Ovary (tissue), 9 donors: ENCODE measurements around the gene TERT. TPM values are rescaled to one million over a fixed set of nuclear protein-coding genes. Genes with fewer than 3 reads are reported as not detected.

Source experiments
- DNase-seq, 5 donors: peaks; one replicate each; pipeline ENCODE4 v3.0.0-alpha.2; 2019 to 2020
- H3K27ac ChIP-seq, 2 donors: fragments of 200-600 bp; one replicate each; pipeline versions ENCODE4 v1.5.1 to v1.8.0; 2019 to 2022
- H3K27me3 ChIP-seq: fragments of 200-600 bp; one replicate; pipeline ENCODE4 v1.8.0; 2022
- H3K36me3 ChIP-seq: fragments of 200-600 bp; sonication (generic); one replicate; pipeline ENCODE4 v1.5.1; 2019
- H3K4me1 ChIP-seq: one replicate; pipeline ENCODE4 v1.8.1; 2013; ENCODE audit warnings: mild to moderate bottlenecking, moderate library complexity; ENCODE audit not compliant: insufficient read depth
- H3K4me3 ChIP-seq: fragments of 200-600 bp; sonication (generic); one replicate; pipeline ENCODE4 v1.5.1; 2017
- H3K9me3 ChIP-seq, 2 donors: fragments of 200-600 bp in 1 of 2; sonication (generic) in 1 of 2; one replicate each; pipeline versions ENCODE4 v1.5.1 to v1.8.1; 2013 to 2019; ENCODE audit warnings: mild to moderate bottlenecking in 1 of 2, moderate library complexity in 1 of 2
- EP300 ChIP-seq: sonication (generic); formaldehyde crosslinking; IDR thresholded peaks from one replicate; pipeline ENCODE4 v1.6.1; 2017; ENCODE audit warnings: antibody characterized with exemption
- POLR2A ChIP-seq: fragments of 450-650 bp; IDR thresholded peaks from one replicate; pipeline ENCODE4 v1.6.1; 2017; ENCODE audit warnings: antibody characterized with exemption, mild to moderate bottlenecking, moderate library complexity
- WGBS, 3 donors: extraction: QIAGEN DNeasy Blood & Tissue Kit in 1 of 3; methylation state at CpG; one replicate each; pipeline versions ENCODE4 v1.1.5 to v1.1.7; 2013 to 2017; 5-methylcytosine and 5-hydroxymethylcytosine counted together
- intact Hi-C, 4 donors: fragments of 100-400 bp; cut with DNase I; formaldehyde crosslinking; loops; one replicate each; pipeline versions ENCODE4 v1.11.0 to v1.15.1; 2022 to 2023
- polyA plus RNA-seq, 2 donors: library from polyadenylated mRNA; stranded (reverse); fragments of 200-250 nt in 1 of 2; fragments of 350-450 nt in 1 of 2; fragmentation: Illumina TruSeq in 1 of 2; extraction: RNeasy Lipid Tissue Mini Kit (QIAGEN cat#74804) in 1 of 2; gene quantifications; one replicate each; pipeline ENCODE4 v1.2.3, GENCODE V29; 2013 to 2014
- total RNA-seq, 7 donors: library from RNA; depleted of rRNA in 2 of 7; stranded (reverse); fragments of >200 nt in 2 of 7; fragmentation: NEBNext Ultra II Directional in 3 of 7; extraction: Animal tissue kit (Norgen Biotek cat#: 25700) in 3 of 7; gene quantifications; one replicate each; pipeline versions ENCODE4 v1.1.0 to v1.2.4, GENCODE V29; 2016 to 2023
- TF ChIP-seq, protein P1 (sequence below), 3 donors: fragments of 450-650 bp in 2 of 3; fragments of 200-600 bp in 1 of 3; IDR thresholded peaks; one replicate each; pipeline versions ENCODE4 v1.5.1 to v1.8.0; 2016 to 2022; ENCODE audit warnings: antibody characterized with exemption in 3 of 3, mild to moderate bottlenecking in 1 of 3
- donor health status: DM: no; HTN: no; CAD: no; lungs with moderate emphysema.
- donor health status: DM: no; HTN: no; CAD: no.
- donor health status: Bipolar disorder and iron deficiency.
- donor health status: DM: yes; HTN: yes; CAD: no.
- donor health status: DM: no; HTN: no; CAD: no.
- donor health status: DM: yes; HTN: yes; CAD: no.

Gene TERT
- total and polyA plus RNA-seq, 9 donors: 0.10 to 3.1 TPM; not detected in 7

DNA sequence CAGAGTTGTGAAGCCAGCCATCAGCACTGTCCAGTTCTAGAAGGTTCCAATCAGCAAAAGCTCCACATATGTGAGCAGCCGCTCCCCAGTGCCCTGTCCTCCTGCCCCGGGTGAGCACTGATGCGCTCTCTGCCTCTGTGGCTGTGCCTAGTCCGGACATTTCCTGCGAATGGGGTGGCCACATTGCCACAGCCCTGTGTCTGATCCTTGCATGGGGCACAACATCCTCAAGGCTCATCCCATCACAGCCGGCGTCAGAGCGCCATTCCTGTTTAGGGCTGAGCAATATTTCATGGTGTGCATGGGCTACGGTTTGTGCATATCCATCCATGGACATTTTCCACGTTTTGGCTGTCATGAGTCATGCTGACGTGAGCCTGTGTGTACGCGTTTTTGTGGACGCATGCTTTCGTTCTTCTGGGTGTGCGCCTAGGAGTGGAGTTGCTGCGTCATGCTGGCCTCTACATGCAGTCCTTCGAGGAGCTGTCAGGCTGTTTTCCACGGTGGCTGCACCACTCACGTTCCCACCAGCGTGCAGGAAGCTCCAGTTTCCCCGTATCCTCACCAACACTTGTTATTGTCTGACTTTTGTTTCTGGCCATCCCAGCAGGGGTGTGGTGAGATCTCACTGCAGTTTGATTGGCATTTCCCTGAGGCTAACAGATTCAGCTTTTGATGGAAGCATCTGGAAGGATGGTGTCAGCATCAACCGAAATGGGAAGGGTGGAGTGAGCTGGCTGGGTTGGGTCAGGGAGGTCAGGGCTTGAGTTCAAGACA, 79.4 kb downstream of the TERT start:
- Histone ChIP-seq H3K36me3 (no peaks in the 10 kb centered on the region), H3K4me1 (no peaks in the 10 kb centered on the region), H3K4me3 (no peak overlapping the region), H3K27ac (no peak overlapping the region), H3K27me3 (no peaks in the 10 kb centered on the region), H3K9me3 (no peaks in the 10 kb centered on the region)
- DNase-seq: no peak
- intact Hi-C loops: no loop called here
- WGBS, 3 donors: 93 to 94% (median 94%) methylated on average over 23 of the region's 23 CpGs
- no peak for TF ChIP-seq EP300
- TF ChIP-seq, protein P1, sequence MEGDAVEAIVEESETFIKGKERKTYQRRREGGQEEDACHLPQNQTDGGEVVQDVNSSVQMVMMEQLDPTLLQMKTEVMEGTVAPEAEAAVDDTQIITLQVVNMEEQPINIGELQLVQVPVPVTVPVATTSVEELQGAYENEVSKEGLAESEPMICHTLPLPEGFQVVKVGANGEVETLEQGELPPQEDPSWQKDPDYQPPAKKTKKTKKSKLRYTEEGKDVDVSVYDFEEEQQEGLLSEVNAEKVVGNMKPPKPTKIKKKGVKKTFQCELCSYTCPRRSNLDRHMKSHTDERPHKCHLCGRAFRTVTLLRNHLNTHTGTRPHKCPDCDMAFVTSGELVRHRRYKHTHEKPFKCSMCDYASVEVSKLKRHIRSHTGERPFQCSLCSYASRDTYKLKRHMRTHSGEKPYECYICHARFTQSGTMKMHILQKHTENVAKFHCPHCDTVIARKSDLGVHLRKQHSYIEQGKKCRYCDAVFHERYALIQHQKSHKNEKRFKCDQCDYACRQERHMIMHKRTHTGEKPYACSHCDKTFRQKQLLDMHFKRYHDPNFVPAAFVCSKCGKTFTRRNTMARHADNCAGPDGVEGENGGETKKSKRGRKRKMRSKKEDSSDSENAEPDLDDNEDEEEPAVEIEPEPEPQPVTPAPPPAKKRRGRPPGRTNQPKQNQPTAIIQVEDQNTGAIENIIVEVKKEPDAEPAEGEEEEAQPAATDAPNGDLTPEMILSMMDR (IDR thresholded peaks at IDR 0.05): no peak
- no peak for TF ChIP-seq POLR2A

DNA sequence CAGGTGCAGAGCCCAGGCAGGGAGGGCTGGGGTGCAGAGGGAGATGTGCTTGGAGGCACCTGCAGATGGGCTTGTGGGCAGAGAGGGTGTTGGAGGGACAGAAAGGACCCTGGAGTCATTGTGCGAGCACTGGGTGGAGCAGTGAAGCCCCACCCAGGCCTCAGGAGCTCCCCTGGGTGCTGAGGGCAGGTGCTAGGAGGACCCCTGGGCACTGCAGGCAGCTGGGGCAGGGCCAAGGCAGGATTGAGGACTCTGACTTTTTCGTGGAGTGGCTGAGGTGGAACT, 80.0 kb downstream of the TERT start:
- WGBS, 3 donors: 69 to 78% (median 74%) methylated on average over 2 of the region's 2 CpGs
- no peak for TF ChIP-seq POLR2A
- TF ChIP-seq EP300: no peak
- TF ChIP-seq, protein P1 (IDR thresholded peaks at IDR 0.05): no peak
- Histone ChIP-seq H3K27me3 (no peaks in the 10 kb centered on the region), H3K27ac (no peak overlapping the region), H3K4me1 (no peaks in the 10 kb centered on the region), H3K4me3 (no peak overlapping the region), H3K9me3 (no peaks in the 10 kb centered on the region), H3K36me3 (no peaks in the 10 kb centered on the region)
- DNase-seq: no peak
- intact Hi-C loops: no loop called here

DNA sequence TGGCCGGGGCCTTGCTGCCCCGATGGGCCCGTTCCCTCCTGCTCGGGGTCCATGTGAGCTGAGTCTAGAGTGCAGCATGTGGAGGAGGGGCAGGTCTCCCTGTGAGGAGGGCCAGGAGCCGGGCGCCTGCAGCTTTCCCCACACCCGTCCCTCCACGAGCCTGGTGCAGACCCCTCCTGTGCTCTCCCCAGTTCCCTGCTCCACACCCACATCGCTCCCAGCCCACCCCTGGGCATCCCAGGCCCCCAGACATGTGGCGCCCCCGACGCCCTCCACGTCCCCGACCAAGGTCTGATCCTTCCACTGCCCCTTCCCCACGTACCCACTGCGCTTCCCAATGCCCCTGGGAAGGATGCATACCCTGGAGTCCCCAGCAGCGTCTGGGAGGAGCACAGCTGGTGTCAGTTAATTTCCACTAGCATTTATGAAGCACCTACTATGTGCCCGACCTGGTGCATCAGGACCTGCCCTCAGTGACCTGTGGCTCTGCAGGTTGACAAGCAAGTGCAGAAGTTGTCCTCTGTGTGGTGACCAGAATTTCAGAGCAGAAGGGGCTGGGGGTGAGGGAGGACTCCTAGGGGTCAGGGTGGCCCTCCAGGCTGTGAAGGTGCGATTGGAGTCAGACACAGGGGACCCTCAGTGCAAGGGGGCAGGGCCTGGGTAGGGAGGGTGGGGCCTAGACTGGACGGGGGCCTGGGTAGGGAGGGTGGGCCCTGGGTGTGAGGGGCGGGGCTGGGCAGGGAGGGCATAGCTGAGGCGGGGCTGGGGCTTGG, 80.5 kb downstream of the TERT start:
- no peak overlapping the region for H3K4me3 ChIP-seq
- H3K9me3 ChIP-seq: no peaks in the 10 kb centered on the region
- H3K4me1 ChIP-seq: no peaks in the 10 kb centered on the region
- H3K27me3 ChIP-seq: no peaks in the 10 kb centered on the region
- 58 to 68% (median 59%) methylated on average over 20 to 22 of the region's 22 CpGs for WGBS, 3 donors
- H3K27ac ChIP-seq: no peak overlapping the region
- TF ChIP-seq, protein P1 (IDR thresholded peaks at IDR 0.05): no peak
- TF ChIP-seq POLR2A: no peak
- TF ChIP-seq EP300: no peak
- intact Hi-C loops: no loop called here
- H3K36me3 ChIP-seq: no peaks in the 10 kb centered on the region
- DNase-seq: no peak

DNA sequence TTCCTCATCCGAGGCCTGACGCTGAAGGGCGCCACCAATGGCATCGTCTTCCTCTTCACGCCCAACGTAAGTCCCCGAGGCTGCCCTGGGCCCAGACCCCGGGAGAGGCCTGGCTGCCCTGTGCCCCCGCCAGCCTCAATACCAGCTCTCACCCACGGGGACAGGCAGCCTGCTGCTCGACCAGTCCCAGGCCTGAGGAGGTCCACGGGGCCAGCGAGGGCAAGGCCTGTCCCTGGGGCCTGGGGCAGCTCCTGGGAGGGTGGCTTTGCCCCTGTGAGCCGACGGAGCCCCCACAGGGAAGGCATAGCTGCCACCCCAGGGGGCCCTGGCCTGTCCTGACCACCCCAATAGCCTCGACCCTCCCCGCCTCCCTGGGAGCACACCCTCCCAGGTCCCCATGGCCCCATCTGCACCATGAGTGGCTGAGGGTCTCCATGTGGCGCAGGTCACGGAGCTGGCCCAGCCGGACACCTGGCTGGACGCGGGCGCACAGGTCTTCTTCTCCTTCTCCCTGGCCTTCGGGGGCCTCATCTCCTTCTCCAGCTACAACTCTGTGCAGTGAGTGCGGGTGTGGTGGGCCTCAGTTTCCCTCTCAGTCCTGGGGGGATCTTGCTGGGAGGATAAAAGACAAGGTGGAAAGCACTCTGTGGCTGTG, 81.2 kb downstream of the TERT start:
- TF ChIP-seq EP300 (no peak), POLR2A (no peak)
- TF ChIP-seq, protein P1 (IDR thresholded peaks at IDR 0.05): no peak
- no peaks in the 10 kb centered on the region for H3K4me1 ChIP-seq
- H3K27ac ChIP-seq: no peak overlapping the region
- no peaks in the 10 kb centered on the region for H3K9me3 ChIP-seq
- H3K36me3 ChIP-seq: no peaks in the 10 kb centered on the region
- intact Hi-C loops: no loop called here
- no peak for DNase-seq
- H3K4me3 ChIP-seq: no peak overlapping the region
- WGBS, 3 donors: 85 to 90% (median 87%) methylated on average over 25 of the region's 25 CpGs
- no peaks in the 10 kb centered on the region for H3K27me3 ChIP-seq
